ENCODE measurements around the gene LCP2.

LCP2 gene

DNA sequence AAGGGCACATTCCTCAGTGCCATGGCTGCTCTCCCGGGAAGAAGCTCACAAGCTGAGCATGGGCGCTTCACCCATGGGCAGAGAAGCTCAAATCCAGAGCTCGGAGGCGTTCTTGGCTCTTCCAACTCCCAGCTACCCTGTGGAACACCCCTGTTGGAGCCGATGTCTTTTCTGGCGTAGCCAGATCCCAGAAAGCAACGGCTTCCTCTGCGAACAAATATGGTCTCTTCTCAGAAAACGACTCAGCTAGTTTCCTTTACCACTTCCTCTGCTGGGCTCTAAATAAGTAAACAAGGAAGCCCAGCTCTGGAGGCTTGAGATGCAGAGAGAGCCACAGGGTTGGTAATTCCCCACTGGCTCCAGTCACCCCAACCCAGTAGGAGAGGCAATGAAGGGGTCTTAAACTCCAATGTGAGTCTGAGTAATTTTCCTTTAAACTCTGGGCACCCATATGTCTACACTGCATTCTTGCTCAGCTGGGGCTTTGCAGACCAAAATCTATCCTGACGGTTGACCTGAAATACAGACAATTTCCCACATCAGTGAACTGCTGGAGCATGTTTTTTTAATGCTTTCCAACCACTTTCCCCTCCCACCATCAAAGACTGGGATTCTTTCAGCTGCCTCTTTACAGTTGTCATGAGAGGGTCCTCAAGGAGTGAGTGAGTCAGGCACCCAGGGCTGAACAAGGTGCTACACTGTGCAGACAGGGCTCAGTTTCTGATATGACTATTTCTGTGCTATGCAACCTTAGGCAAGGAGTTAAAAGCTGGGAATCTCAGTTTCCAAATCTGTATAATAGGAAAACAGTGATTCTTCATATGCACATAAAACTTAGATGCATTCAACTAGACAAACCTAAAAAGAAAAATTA is at the start of gene LCP2:
TSS of gene LCP2 (minus strand) at position 189 of the 874 bp plus-strand sequence. CDS start at position 23, 166 bp downstream.
- no peak for TF ChIP-seq CTCF (conservative IDR thresholded peaks at IDR 0.05; ENCODE audit: low read depth, low read length)
- DNase-seq (ENCODE audit: low read depth) = no peak
- no peak within 1 kb of the TSS for H3K4me3 ChIP-seq (ENCODE audit: low read length)

DNA sequence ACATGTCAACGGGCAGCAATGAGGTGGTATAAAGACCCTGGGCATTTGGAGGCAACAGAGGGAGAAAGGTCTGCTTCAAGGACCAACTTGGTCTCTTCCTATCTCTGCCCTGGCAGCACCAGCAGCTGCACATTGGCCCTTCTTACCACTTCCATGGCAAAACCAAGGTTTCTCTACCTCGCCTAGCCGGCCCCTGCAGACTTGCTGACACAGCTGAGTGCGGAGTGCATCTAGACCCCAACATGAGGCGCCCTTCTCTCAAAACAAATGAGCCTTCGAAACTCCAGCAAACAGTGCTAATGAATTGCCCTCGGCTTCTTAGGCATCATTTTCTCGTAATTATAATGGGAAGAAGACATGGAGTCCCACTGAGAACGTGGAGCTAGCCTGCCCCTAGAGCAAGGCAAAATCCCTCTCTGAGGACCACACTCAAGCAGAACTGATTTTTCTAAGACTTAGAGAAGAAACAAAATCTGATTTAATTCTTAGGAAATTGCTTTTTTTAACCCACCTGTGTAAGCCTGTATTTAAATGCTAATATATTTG is 49.5 kb upstream of the LCP2 start:
- no peak overlapping the region for H3K4me3 ChIP-seq (ENCODE audit: low read length)
- no peak for TF ChIP-seq CTCF (conservative IDR thresholded peaks at IDR 0.05; ENCODE audit: low read depth, low read length)
- no peak for DNase-seq (ENCODE audit: low read depth)

DNA sequence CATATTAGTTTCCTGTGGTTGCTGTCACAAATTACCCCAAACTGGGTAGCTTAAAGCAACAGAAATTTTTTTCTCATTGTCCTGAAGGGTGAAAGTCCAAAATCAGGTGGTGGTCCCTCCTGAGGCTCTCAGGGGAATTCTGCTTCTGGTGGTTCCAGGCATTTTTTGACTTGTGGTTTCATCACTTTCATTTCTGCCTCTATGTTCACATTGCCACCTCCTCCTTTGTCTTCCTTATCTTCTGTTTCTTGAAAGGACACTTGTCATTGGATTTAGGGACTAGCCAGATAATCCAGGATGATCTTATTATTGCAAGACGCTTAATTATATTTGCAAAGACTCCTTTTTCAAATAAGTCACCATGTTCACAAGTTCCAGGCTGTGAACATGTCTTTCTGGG is 48.4 kb upstream of the LCP2 start:
- no peak overlapping the region for H3K4me3 ChIP-seq (ENCODE audit: low read length)
- no peak for TF ChIP-seq CTCF (conservative IDR thresholded peaks at IDR 0.05; ENCODE audit: low read depth, low read length)
- no peak for DNase-seq (ENCODE audit: low read depth)

GRCh38 chr5:170343177-170343576 is 45.6 kb upstream of the LCP2 start:
- DNase-seq (ENCODE audit: low read depth) = no peak
- TF ChIP-seq CTCF (conservative IDR thresholded peaks at IDR 0.05; ENCODE audit: low read depth, low read length) = no peak
- H3K4me3 ChIP-seq (ENCODE audit: low read length) = no peak overlapping the region

DNA sequence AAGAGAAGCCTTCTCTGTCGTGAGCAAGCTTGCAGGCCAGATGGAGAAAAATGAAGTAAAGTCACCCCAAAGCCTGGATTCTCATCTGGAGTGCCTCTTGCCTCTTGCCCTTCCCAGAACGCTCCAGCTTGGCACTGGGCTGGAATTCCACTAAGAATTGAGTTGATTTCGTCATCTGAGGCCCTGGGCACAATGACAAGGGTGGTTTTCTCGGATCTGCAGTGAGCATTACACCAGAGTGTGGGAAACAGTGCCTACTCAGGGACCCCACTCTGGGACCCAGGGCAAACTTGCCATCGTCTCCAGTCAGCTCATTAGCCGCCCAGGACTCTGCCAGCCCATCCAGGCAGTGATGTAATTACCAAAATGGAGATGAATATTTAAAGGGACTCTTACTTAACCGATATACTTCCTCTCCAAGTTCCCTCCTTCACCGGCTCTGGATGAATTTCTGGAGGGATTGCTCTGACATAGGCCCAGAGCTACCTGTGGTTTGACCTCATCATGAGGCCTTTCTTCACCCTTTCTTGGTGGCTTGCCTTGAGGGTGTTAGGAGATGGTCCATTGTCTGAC is 44.7 kb upstream of the LCP2 start:
- no peak for TF ChIP-seq CTCF (conservative IDR thresholded peaks at IDR 0.05; ENCODE audit: low read depth, low read length)
- no peak for DNase-seq (ENCODE audit: low read depth)
- H3K4me3 ChIP-seq (ENCODE audit: low read length) = no peak overlapping the region

- no peak for TF ChIP-seq CTCF (conservative IDR thresholded peaks at IDR 0.05; ENCODE audit: low read depth, low read length)
- H3K4me3 ChIP-seq (ENCODE audit: low read length) = no peak overlapping the region
- DNase-seq (ENCODE audit: low read depth) = no peak
These were observed 44.0 kb upstream of the LCP2 start for GRCh38 chr5:170341545-170341944.

All from retinal pigment epithelial cell (primary cell).